T47D (cell line): ENCODE measurements around the gene STK11.

ENCODE experiments used
- DNase-seq, 2 experiments: peaks; one replicate each; pipeline versions ENCODE4 v3.0.0 to v3.0.0-alpha.2; 2011 to 2012; ENCODE audit warnings: low read depth in 1 of 2, low spot score in 1 of 2
- JUND ChIP-seq: IDR thresholded peaks from 2 replicates; pipeline ENCODE4 v1.6.1; 2012; ENCODE audit warnings: low read depth
- in situ Hi-C: cut with HindIII; loops from 2 replicates; pipeline ENCODE4 v1.10.0; 2016; ENCODE audit warnings: low sequenced_read_pairs, low pct_unique_long_range_greater_than_20kb

The STK11 gene

GRCh38 chr19:1227304-1228054, 21.9 kb downstream of the STK11 start:
- no peak for TF ChIP-seq JUND
- in situ Hi-C loops = no loop called here
- no peak for DNase-seq

GRCh38 chr19:1228161-1228957, 22.8 kb downstream of the STK11 start:
- DNase-seq = no peak
- in situ Hi-C loops = no loop called here
- TF ChIP-seq JUND = no peak

GRCh38 chr19:1229056-1229923, 23.7 kb downstream of the STK11 start:
- DNase-seq = no peak
- no peak for TF ChIP-seq JUND
- in situ Hi-C loops = no loop called here

- in situ Hi-C loops = no loop called here
- no peak for TF ChIP-seq JUND
- no peak for DNase-seq
Measured at GRCh38 chr19:1229924-1230782, 24.6 kb downstream of the STK11 start.

GRCh38 chr19:1230783-1231489, 25.4 kb downstream of the STK11 start:
- DNase-seq = no peak
- no peak for TF ChIP-seq JUND
- in situ Hi-C loops = no loop called here

GRCh38 chr19:1231729-1232637, 26.4 kb downstream of the STK11 start:
- no peak for DNase-seq
- in situ Hi-C loops = no loop called here
- no peak for TF ChIP-seq JUND

- in situ Hi-C loops = no loop called here
- no peak for TF ChIP-seq JUND
- no peak for DNase-seq
Measured at GRCh38 chr19:1232652-1233072, 27.1 kb downstream of the STK11 start.

GRCh38 chr19:1233115-1233667, 27.6 kb downstream of the STK11 start:
- DNase-seq = no peak
- in situ Hi-C loops = no loop called here
- TF ChIP-seq JUND = no peak

GRCh38 chr19:1234051-1234954, 28.7 kb downstream of the STK11 start:
- in situ Hi-C loops = no loop called here
- no peak for DNase-seq
- no peak for TF ChIP-seq JUND
